Lung (tissue), 12 donors: ENCODE measurements around the gene AGPAT3. TPM values are rescaled to one million over a fixed set of nuclear protein-coding genes. Genes with fewer than 3 reads are reported as not detected.
"Not testable (repeated sequence)": the region's sequence is repeated elsewhere in the genome, so short reads cannot be mapped to it uniquely, and the experiment has no call there.

Experiments
- ATAC-seq: fragments of 200-7000 bp; cut with Tn5 transposase; one replicate; pipeline ENCODE4 v1.9.1; 2020; ENCODE audit warnings: moderate number of reproducible peaks; ENCODE audit not compliant: insufficient read depth, low FRiP score
- DNase-seq, 3 donors: peaks; one replicate each; pipeline ENCODE4 v3.0.0-alpha.2; 2013 to 2017
- H3K27ac ChIP-seq, 2 donors: one replicate each; pipeline ENCODE4 v1.5.1; 2013; ENCODE audit warnings: mild to moderate bottlenecking in 2 of 2, moderate library complexity in 2 of 2, control low read depth in 1 of 2, inconsistent platforms in 1 of 2, low read depth in 1 of 2, low read length in 1 of 2
- H3K27me3 ChIP-seq, 3 donors: one replicate each; pipeline ENCODE4 v1.5.1; 2013; ENCODE audit warnings: low read length in 2 of 3; ENCODE audit not compliant: control insufficient read depth in 3 of 3, insufficient read depth in 3 of 3
- H3K36me3 ChIP-seq, 4 donors: one replicate each; pipeline ENCODE4 v1.5.1; 2013; ENCODE audit warnings: low read length in 4 of 4, mild to moderate bottlenecking in 1 of 4, moderate library complexity in 1 of 4; ENCODE audit not compliant: control insufficient read depth in 4 of 4, insufficient read depth in 4 of 4
- H3K4me1 ChIP-seq, 5 donors: one replicate each; pipeline ENCODE4 v1.5.1; 2013; ENCODE audit warnings: low read length in 5 of 5, mild to moderate bottlenecking in 2 of 5, moderate library complexity in 1 of 5; ENCODE audit not compliant: control insufficient read depth in 5 of 5, insufficient read depth in 5 of 5
- H3K4me3 ChIP-seq: one replicate; pipeline ENCODE4 v1.5.1; 2013; ENCODE audit warnings: mild to moderate bottlenecking, control low read depth, moderate library complexity
- H3K9ac ChIP-seq, 2 donors: one replicate each; pipeline ENCODE4 v1.5.1; 2013; ENCODE audit warnings: low read length in 2 of 2, control low read depth in 1 of 2; ENCODE audit not compliant: insufficient read depth in 1 of 2
- H3K9me3 ChIP-seq, 4 donors: one replicate each; pipeline ENCODE4 v1.5.1; 2013; ENCODE audit warnings: low read length in 3 of 4, mild to moderate bottlenecking in 1 of 4, moderate library complexity in 1 of 4; ENCODE audit not compliant: control insufficient read depth in 4 of 4, insufficient read depth in 3 of 4
- CTCF ChIP-seq: IDR thresholded peaks from 2 replicates; pipeline ENCODE4 v1.5.1; 2012; ENCODE audit warnings: mild to moderate bottlenecking; ENCODE audit errors: control extremely low read depth, extremely low read depth
- WGBS, 2 donors: extraction: QIAGEN DNeasy Blood & Tissue Kit; methylation state at CpG; one replicate each; pipeline ENCODE4 v1.1.7; 2013; 5-methylcytosine and 5-hydroxymethylcytosine counted together
- polyA plus RNA-seq, 2 donors: library from polyadenylated mRNA; stranded (reverse); fragments of 200-250 nt; gene quantifications; one replicate each; pipeline ENCODE4 v1.2.1, GENCODE V29; 2013
- total RNA-seq, 2 donors: library from RNA; depleted of rRNA in 1 of 2; stranded (reverse); fragments of >200 nt in 1 of 2; gene quantifications; one replicate each; pipeline ENCODE4 v1.2.1, GENCODE V29; 2014 to 2021
- donor health status: control.
- donor health status: control.
- donor health status: Bipolar disorder and iron deficiency.
- donor health status: healthy.
- donor health status: DM: yes; HTN: yes; CAD: no.

Gene AGPAT3
- total and polyA plus RNA-seq, 4 donors = 29.4 to 120 (median 43.9) TPM

GRCh38 chr21:43842742-43843141 is 22.3 kb upstream of the AGPAT3 start:
- no peak overlapping the region for H3K4me3 ChIP-seq
- H3K9me3 ChIP-seq = no peaks in the 10 kb centered on the region
- no peak for TF ChIP-seq CTCF
- ATAC-seq (no peak), DNase-seq (peak in 1 of 3 donors; percentile 15)
- H3K27me3 ChIP-seq = no peaks in the 10 kb centered on the region
- no peaks in the 10 kb centered on the region for H3K36me3 ChIP-seq
- no peak overlapping the region for H3K27ac ChIP-seq
- WGBS, 2 donors = 47 to 61% methylated on average over 2 of the region's 2 CpGs
- H3K4me1 ChIP-seq = no peaks in the 10 kb centered on the region
- no peak overlapping the region for H3K9ac ChIP-seq

GRCh38 chr21:43844906-43845305 is 20.1 kb upstream of the AGPAT3 start:
- ATAC-seq, H3K4me1 ChIP-seq, H3K9ac ChIP-seq, DNase-seq, H3K27ac ChIP-seq, H3K36me3 ChIP-seq, H3K9me3 ChIP-seq, H3K4me3 ChIP-seq, H3K27me3 ChIP-seq: not testable (repeated sequence)
- 67 to 85% methylated on average over 5 of the region's 5 CpGs for WGBS, 2 donors

- no peaks in the 10 kb centered on the region for H3K36me3 ChIP-seq
- no peak for DNase-seq
- H3K4me3 ChIP-seq = no peak overlapping the region
- no peak for ATAC-seq
- H3K9me3 ChIP-seq = no peaks in the 10 kb centered on the region
- H3K27ac ChIP-seq = no peak overlapping the region
- peaks cover 0 to 3% (median 0%) of the 10 kb centered on the region in 5 donors for H3K4me1 ChIP-seq
- no peak overlapping the region for H3K9ac ChIP-seq
- TF ChIP-seq CTCF = no peak
- 92 to 93% methylated on average over 13 of the region's 13 CpGs for WGBS, 2 donors
- no peaks in the 10 kb centered on the region for H3K27me3 ChIP-seq
These were observed 19.6 kb upstream of the AGPAT3 start for GRCh38 chr21:43845386-43845785.

GRCh38 chr21:43846430-43846829 is 18.6 kb upstream of the AGPAT3 start:
- no peak overlapping the region for H3K9ac ChIP-seq
- no peak for TF ChIP-seq CTCF
- H3K4me1 ChIP-seq = peaks cover 0 to 3% (median 0%) of the 10 kb centered on the region in 5 donors
- no peaks in the 10 kb centered on the region for H3K27me3 ChIP-seq
- no peak overlapping the region for H3K27ac ChIP-seq
- no peaks in the 10 kb centered on the region for H3K9me3 ChIP-seq
- no peak overlapping the region for H3K4me3 ChIP-seq
- 87 to 96% methylated on average over 6 of the region's 6 CpGs for WGBS, 2 donors
- no peak for ATAC-seq
- no peaks in the 10 kb centered on the region for H3K36me3 ChIP-seq
- DNase-seq = no peak
